ENCODE data around the gene IGFL1.
"Not testable (repeated sequence)": the region's sequence is repeated elsewhere in the genome, so short reads cannot be mapped to it uniquely, and the experiment has no call there.

The IGFL1 gene

DNA sequence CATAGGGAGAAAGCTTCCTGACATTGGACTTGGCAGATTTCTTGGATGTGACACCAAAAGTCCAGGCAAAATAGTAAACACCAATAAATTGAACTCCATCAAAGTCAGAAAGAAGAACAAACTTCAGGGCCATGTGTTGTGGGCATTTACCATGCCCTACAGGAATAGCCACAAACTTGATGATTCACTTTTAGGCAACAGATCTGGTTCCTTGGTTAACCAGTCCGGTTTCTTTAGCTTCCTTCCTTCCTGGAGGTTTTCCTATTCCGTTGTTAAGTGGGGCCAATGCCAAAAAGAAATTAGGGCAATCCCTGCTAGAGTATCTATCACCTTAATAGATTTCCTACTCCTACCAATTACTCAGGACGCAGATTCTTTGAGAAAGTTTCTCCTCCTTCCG, 25.2 kb downstream of the IGFL1 start:
- in situ Hi-C loops (cut with HindIII; ENCODE audit: low pct_ligation_motif_present, low sequenced_read_pairs), result no loop called here
- Histone ChIP-seq H3K4me3 (ENCODE audit: low read depth, low read length) (no peak overlapping the region), H3K36me3 (replicated peaks) (no peaks in the 10 kb centered on the region), H3K27ac (no peak overlapping the region), H3K27me3 (replicated peaks) (peaks cover 24% of the 10 kb centered on the region)
- no peak for DNase-seq
- TF ChIP-seq, protein P1, sequence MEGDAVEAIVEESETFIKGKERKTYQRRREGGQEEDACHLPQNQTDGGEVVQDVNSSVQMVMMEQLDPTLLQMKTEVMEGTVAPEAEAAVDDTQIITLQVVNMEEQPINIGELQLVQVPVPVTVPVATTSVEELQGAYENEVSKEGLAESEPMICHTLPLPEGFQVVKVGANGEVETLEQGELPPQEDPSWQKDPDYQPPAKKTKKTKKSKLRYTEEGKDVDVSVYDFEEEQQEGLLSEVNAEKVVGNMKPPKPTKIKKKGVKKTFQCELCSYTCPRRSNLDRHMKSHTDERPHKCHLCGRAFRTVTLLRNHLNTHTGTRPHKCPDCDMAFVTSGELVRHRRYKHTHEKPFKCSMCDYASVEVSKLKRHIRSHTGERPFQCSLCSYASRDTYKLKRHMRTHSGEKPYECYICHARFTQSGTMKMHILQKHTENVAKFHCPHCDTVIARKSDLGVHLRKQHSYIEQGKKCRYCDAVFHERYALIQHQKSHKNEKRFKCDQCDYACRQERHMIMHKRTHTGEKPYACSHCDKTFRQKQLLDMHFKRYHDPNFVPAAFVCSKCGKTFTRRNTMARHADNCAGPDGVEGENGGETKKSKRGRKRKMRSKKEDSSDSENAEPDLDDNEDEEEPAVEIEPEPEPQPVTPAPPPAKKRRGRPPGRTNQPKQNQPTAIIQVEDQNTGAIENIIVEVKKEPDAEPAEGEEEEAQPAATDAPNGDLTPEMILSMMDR (IDR thresholded peaks at IDR 0.05; ENCODE audit: low read depth, low read length, missing control alignments), result no peak

DNA sequence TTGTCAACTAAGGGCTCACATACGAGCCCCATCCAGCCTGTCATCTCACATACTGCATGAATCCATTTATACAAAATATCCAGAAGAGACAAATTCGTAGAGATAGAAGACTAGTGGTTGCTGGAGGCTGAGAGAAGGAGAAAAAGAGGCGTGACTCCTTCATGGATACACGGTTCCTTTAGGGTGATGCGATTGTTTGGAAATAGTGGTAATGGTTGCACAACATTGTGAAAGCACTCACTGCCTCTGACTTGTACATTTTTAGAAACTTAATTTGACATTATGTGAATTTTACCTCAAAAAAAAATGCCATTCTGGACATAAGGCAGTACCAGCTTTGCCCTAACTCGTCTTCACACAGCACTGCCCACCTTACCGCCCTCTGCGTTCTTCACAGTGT, 27.3 kb downstream of the IGFL1 start:
- Histone ChIP-seq H3K36me3 (replicated peaks) (no peaks in the 10 kb centered on the region), H3K4me3 (ENCODE audit: low read depth, low read length) (no peak overlapping the region), H3K27me3 (replicated peaks) (peaks cover 26% of the 10 kb centered on the region), H3K27ac (no peak overlapping the region)
- no peak for DNase-seq
- TF ChIP-seq, protein P1 (IDR thresholded peaks at IDR 0.05; ENCODE audit: low read depth, low read length, missing control alignments), result no peak
- in situ Hi-C loops (cut with HindIII; ENCODE audit: low pct_ligation_motif_present, low sequenced_read_pairs), result no loop called here

DNA sequence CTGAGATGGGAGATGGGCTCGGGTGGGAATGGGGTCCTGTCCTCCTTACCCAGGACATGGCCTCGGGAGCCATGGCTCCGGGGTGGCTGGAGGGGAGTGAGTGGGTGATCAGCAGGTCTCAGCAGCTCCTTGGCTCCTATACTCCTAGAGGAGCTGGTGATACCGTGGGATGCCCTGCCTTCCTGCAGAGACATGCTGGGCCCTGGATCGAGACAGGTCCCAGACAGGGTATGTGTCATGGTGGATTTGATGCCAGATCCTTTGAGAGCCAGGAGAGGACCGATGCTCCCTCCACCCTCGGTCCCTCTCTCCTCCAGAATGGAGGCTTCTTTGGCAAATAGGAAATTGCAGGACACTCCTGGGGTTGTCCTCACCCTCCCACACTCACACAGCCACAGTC, 32.0 kb downstream of the IGFL1 start:
- H3K27ac ChIP-seq, result not testable (repeated sequence)
- H3K27me3 ChIP-seq (replicated peaks), result peaks cover 22% of the 10 kb centered on the region

DNA sequence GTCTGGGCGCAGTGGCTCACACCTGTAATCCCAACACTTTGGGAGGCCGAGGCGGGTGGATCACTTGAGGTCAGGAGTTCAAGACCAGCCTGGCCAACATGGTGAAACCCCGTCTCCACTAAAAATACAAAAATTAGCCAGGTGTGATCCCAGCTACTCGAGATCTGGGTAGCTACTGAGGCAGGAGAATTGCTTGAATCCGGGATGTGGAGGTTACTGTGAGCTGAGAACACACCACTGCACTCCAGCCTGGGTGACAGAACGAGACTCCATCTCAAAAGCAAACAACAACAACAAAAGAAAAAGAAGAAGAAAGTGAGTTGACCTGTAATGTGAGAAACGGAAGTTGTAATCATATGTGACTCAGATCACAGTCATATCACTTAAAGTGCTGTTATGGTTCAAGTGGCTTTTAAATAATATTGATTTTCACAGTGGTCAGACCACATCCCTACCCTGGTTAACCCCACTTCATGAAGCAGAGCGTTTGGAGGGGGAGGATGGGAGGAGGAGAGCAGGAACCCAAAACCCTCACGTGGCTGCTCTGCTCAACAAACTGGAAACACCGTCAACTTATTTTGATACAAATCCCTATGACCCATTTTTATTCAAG, 33.2 kb downstream of the IGFL1 start:
- in situ Hi-C loops (cut with HindIII; ENCODE audit: low pct_ligation_motif_present, low sequenced_read_pairs); H3K27ac ChIP-seq: not testable (repeated sequence)
- DNase-seq, result peak; percentile 56

More for the DNA sequence above, 32.0 kb downstream of the IGFL1 start:
- H3K36me3 ChIP-seq (replicated peaks); DNase-seq; H3K4me3 ChIP-seq (ENCODE audit: low read depth, low read length); in situ Hi-C loops (cut with HindIII; ENCODE audit: low pct_ligation_motif_present, low sequenced_read_pairs): not testable (repeated sequence)

DNA sequence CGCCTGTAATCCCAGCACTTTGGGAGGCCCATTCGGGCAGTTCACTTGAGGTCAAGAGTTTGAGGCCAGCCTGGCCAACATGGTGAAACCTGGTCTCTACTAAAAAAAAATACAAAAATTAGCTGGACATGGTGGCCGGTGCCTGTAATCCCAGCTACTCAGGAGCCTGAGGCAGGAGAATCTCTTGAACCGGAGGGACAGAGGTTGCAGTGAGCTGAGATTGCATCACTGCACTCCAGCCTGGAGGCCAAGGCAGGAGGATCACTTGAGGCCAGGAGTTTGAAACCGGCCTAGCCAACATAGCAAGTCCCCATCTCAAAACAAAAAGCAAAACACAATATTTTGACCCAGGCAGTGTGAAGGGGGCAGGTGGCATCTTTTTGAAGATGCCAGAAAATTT, 35.3 kb downstream of the IGFL1 start:
- in situ Hi-C loops (cut with HindIII; ENCODE audit: low pct_ligation_motif_present, low sequenced_read_pairs); H3K27ac ChIP-seq; DNase-seq; H3K36me3 ChIP-seq (replicated peaks); H3K4me3 ChIP-seq (ENCODE audit: low read depth, low read length): not testable (repeated sequence)
- peaks cover 15% of the 10 kb centered on the region for H3K27me3 ChIP-seq (replicated peaks)

More for the DNA sequence above, 33.2 kb downstream of the IGFL1 start:
- H3K36me3 ChIP-seq (replicated peaks); H3K4me3 ChIP-seq (ENCODE audit: low read depth, low read length): not testable (repeated sequence)
- H3K27me3 ChIP-seq (replicated peaks), result peaks cover 21% of the 10 kb centered on the region

DNA sequence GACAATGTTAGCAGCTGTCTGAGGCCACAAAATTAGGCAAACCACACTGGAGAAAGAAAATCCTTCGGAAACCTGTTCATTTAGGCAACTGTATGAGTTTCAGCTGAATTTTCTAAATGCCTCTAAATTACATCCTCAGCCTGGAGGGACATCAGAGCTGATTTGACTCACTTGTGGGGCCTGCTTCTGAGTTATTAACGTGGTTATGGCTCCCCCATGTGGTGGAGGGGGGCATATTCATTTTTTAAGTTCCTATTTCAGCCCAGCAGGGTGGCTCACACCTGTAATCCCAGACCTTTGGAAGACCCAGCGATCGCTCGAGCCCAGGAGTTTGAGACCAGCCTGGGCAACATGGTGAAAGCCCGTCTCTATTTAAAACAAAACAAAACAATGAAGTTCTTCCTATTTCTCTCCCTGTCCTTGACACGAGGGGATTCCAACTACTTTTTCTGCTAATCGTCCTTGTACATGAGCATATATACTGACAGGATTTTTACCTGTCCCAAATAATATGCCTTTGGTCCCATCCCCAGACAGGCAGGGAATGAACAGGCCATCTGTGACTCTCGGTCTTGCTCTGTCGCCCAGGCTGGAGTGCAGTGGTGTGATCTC, 35.8 kb downstream of the IGFL1 start:
- in situ Hi-C loops (cut with HindIII; ENCODE audit: low pct_ligation_motif_present, low sequenced_read_pairs), result no loop called here
- Histone ChIP-seq H3K36me3 (replicated peaks) (no peaks in the 10 kb centered on the region), H3K4me3 (ENCODE audit: low read depth, low read length) (no peak overlapping the region), H3K27me3 (replicated peaks) (peaks cover 12% of the 10 kb centered on the region), H3K27ac (no peak overlapping the region)
- TF ChIP-seq, protein P1 (IDR thresholded peaks at IDR 0.05; ENCODE audit: low read depth, low read length, missing control alignments), result peak; percentile 83
- DNase-seq, result peak; percentile 76

DNA sequence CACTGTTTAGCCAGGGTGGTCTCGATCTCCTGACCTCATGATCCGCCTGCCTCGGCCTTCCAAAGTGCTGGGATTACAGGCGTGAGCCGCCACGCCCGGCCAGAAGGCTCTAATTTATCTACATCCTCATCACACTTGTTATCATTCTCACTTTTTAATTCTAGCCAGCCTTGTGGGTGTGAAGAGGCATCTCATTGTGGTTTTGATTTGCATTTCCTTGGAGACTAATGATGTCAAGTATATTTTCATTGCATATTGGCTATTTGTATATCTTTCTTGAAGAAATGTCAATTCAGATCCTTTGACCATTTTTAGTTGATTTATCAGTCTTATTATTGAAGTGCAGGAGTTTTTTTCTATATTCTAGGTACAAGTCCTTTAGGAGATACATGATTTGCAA, 39.6 kb downstream of the IGFL1 start:
- in situ Hi-C loops (cut with HindIII; ENCODE audit: low pct_ligation_motif_present, low sequenced_read_pairs), result no loop called here

More for the DNA sequence above, 39.6 kb downstream of the IGFL1 start:
- Histone ChIP-seq H3K36me3 (replicated peaks) (no peaks in the 10 kb centered on the region), H3K4me3 (ENCODE audit: low read depth, low read length) (no peak overlapping the region), H3K27ac (no peak overlapping the region), H3K27me3 (replicated peaks) (peaks cover 7% of the 10 kb centered on the region)
- DNase-seq, result no peak
- TF ChIP-seq, protein P1 (IDR thresholded peaks at IDR 0.05; ENCODE audit: low read depth, low read length, missing control alignments), result no peak
